Activated T-cell treated with anti-CD3 and anti-CD28 coated beads, Interleukin-2, amount 50 U/mL, for 1 hour (primary cell): ENCODE results near the gene TP53TG3B.
"Not testable (repeated sequence)": the region's sequence is repeated elsewhere in the genome, so short reads cannot be mapped to it uniquely, and the experiment has no call there.

Source experiments
- DNase-seq: peaks from one replicate; pipeline ENCODE4 v3.0.0-alpha.2; 2020

Gene TP53TG3B

GRCh38 chr16:33360541-33360940, at the start of gene TP53TG3B:
TP53TG3B (plus strand) TSS chr16:33360841; CDS start chr16:33360909, 68 bp downstream.
- not testable (repeated sequence) for DNase-seq

- DNase-seq = peak; percentile 56
Observed at GRCh38 chr16:33336226-33337012, 24.2 kb upstream of the TP53TG3B start.

GRCh38 chr16:33337627-33338542, 22.8 kb upstream of the TP53TG3B start:
- peak; percentile 50 for DNase-seq

- peak; percentile 24 for DNase-seq
Observed at GRCh38 chr16:33338543-33338951, 22.1 kb upstream of the TP53TG3B start.

GRCh38 chr16:33339093-33340061, 21.3 kb upstream of the TP53TG3B start:
- DNase-seq = peak; percentile 58
